GM23248 (cell line): ENCODE results near the gene CLEC4M. TPM values are rescaled to one million over a fixed set of nuclear protein-coding genes. Genes with fewer than 3 reads are reported as not detected.
"Not testable (repeated sequence)": the region's sequence is repeated elsewhere in the genome, so short reads cannot be mapped to it uniquely, and the experiment has no call there.

Source experiments
- DNase-seq: peaks from one replicate; pipeline ENCODE4 v3.0.0-alpha.2; 2015
- H2AFZ ChIP-seq: fragments of 200-600 bp; sonication (generic); 2 replicates; pipeline ENCODE4 v1.6.1; 2016; ENCODE audit warnings: antibody characterized with exemption
- H3F3A ChIP-seq: fragments of 200-600 bp; sonication (generic); 2 replicates; pipeline ENCODE4 v1.6.1; 2016; ENCODE audit warnings: mild to moderate bottlenecking, antibody characterized with exemption, mixed run types; ENCODE audit not compliant: insufficient read depth
- H3K27ac ChIP-seq: fragments of 200-600 bp; sonication (generic); 2 replicates; pipeline ENCODE4 v1.5.1; 2016; ENCODE audit warnings: mild to moderate bottlenecking
- H3K27me3 ChIP-seq: fragments of 200-600 bp; sonication (generic); replicated peaks from 2 replicates; pipeline ENCODE4 v1.6.1; 2016; ENCODE audit warnings: mild to moderate bottlenecking; ENCODE audit not compliant: insufficient read depth
- H3K36me3 ChIP-seq: fragments of 200-600 bp; sonication (generic); 2 replicates; pipeline ENCODE4 v1.6.1; 2016; ENCODE audit warnings: low read depth, mild to moderate bottlenecking
- H3K4me1 ChIP-seq: fragments of 200-600 bp; sonication (generic); 2 replicates; pipeline ENCODE4 v1.6.1; 2016; ENCODE audit warnings: mild to moderate bottlenecking; ENCODE audit not compliant: insufficient read depth
- H3K4me2 ChIP-seq: fragments of 200-600 bp; sonication (generic); one replicate; pipeline ENCODE4 v1.6.1; 2016; ENCODE audit warnings: mild to moderate bottlenecking; ENCODE audit not compliant: unreplicated experiment
- H3K4me3 ChIP-seq: fragments of 200-600 bp; sonication (generic); 2 replicates; pipeline ENCODE4 v1.5.1; 2016; ENCODE audit warnings: mild to moderate bottlenecking
- H3K79me2 ChIP-seq: fragments of 200-600 bp; sonication (generic); 2 replicates; pipeline ENCODE4 v1.6.1; 2016; ENCODE audit warnings: mild to moderate bottlenecking; ENCODE audit not compliant: insufficient read depth
- H3K9ac ChIP-seq: fragments of 200-600 bp; sonication (generic); 2 replicates; pipeline ENCODE4 v1.6.1; 2016; ENCODE audit warnings: mild to moderate bottlenecking
- H3K9me2 ChIP-seq: fragments of 200-600 bp; sonication (generic); 2 replicates; pipeline ENCODE4 v1.6.1; 2016; ENCODE audit warnings: mixed run types, mild to moderate bottlenecking, moderate library complexity; ENCODE audit not compliant: insufficient read depth
- H3K9me3 ChIP-seq: fragments of 200-600 bp; sonication (generic); one replicate; pipeline ENCODE4 v1.6.1; 2017; ENCODE audit warnings: low read depth
- H4K20me1 ChIP-seq: fragments of 200-600 bp; sonication (generic); 2 replicates; pipeline ENCODE4 v1.6.0; 2016; ENCODE audit not compliant: insufficient read depth
- EZH2 ChIP-seq: fragments of 200-600 bp; sonication (generic); IDR thresholded peaks from 2 replicates; pipeline ENCODE4 v1.6.1; 2018; ENCODE audit warnings: antibody characterized with exemption, mild to moderate bottlenecking; ENCODE audit not compliant: insufficient read depth, poor library complexity, severe bottlenecking
- EZH2phosphoT487 ChIP-seq: fragments of 200-600 bp; sonication (generic); IDR thresholded peaks from 2 replicates; pipeline ENCODE4 v1.6.1; 2018; ENCODE audit warnings: antibody characterized with exemption, moderate library complexity, mild to moderate bottlenecking, low read depth; ENCODE audit not compliant: insufficient read depth
- WGBS, 2 experiments: methylation state at CpG; one replicate each; pipeline ENCODE4 v1.1.6; 2015 to 2017; ENCODE audit warnings: low lambda C conversion rate in 2 of 2, low coverage in 1 of 2; ENCODE audit errors: missing lambda C conversion rate in 2 of 2; 5-methylcytosine and 5-hydroxymethylcytosine counted together
- in situ Hi-C: fragments of 300-500 bp; cut with MboI; formaldehyde crosslinking; loops from 2 replicates; pipeline ENCODE4 v1.15.0; 2020
- polyA plus RNA-seq: library from polyadenylated mRNA; unstranded; fragments of >200 nt; fragmentation: Nextera tagmentation; extraction: Ambion mirVana; gene quantifications from 2 replicates; pipeline ENCODE4 v1.2.1, GENCODE V29; 2016
- total RNA-seq: library from RNA; depleted of rRNA; stranded (reverse); fragments of >200 nt; shearing (Covaris generic); gene quantifications from 2 replicates; pipeline ENCODE4 v1.2.3, GENCODE V29; 2014

CLEC4M gene
- total and polyA plus RNA-seq, 2 experiments from 2014 or later = not detected

GRCh38 chr19:7759156-7759555, 3.9 kb upstream of the CLEC4M start:
- WGBS, 2 experiments = 63 to 68% methylated on average over 1 of the region's 1 CpG
- Histone ChIP-seq H3K4me1 (no peaks in the 10 kb centered on the region), H3K27ac (no peak overlapping the region), H3F3A (no peaks in the 10 kb centered on the region), H4K20me1 (no peaks in the 10 kb centered on the region), H2AFZ (no peak overlapping the region), H3K27me3 (peaks cover 3% of the 10 kb centered on the region; the same call in 1 of the 2 replicates), H3K9ac (no peak overlapping the region), H3K4me3 (no peak overlapping the region), H3K79me2 (no peaks in the 10 kb centered on the region), H3K9me3 (no peaks in the 10 kb centered on the region), H3K9me2 (no peaks in the 10 kb centered on the region), H3K36me3 (no peaks in the 10 kb centered on the region), H3K4me2 (no peak overlapping the region)
- no peak for DNase-seq
- TF ChIP-seq EZH2phosphoT487 (no peak), EZH2 (no peak)
- in situ Hi-C loops = no loop called here

- Histone ChIP-seq H3K4me2 (no peak overlapping the region), H2AFZ (no peak overlapping the region), H3K9me2 (no peaks in the 10 kb centered on the region), H3K27ac (no peak overlapping the region), H3K4me1 (no peaks in the 10 kb centered on the region), H3K79me2 (no peaks in the 10 kb centered on the region), H3F3A (no peaks in the 10 kb centered on the region), H3K9ac (no peak overlapping the region), H3K27me3 (peaks cover 20% of the 10 kb centered on the region), H4K20me1 (no peaks in the 10 kb centered on the region), H3K36me3 (no peaks in the 10 kb centered on the region), H3K4me3 (no peak overlapping the region), H3K9me3 (no peaks in the 10 kb centered on the region)
- in situ Hi-C loops = no loop called here
- DNase-seq = no peak
- 0% methylated on average over 1 of the region's 1 CpG for WGBS, 2 experiments
- TF ChIP-seq EZH2 = no peak
- TF ChIP-seq EZH2phosphoT487 = no peak
These were observed 653 bp downstream of the CLEC4M start for GRCh38 chr19:7763696-7764095.

DNA sequence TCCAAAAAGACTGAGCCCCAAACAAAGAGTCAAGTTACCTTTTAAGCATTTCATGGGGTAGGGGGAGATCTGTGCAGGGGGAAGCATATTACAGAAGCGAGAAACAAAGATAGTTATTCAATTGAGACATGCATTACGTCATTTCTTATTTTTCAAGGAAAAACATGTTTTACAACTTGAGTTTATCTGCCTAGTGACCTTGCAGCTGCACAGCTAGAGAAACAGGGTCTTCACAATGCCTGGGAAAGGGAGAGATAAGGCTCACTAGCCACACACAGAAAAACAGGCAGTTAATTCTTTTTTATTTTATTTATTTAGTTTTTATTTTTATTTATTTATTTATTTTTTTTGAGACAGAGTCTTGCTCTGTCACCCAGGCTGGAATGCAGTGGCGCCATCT, 1.1 kb downstream of the CLEC4M start:
- H3K9me2 ChIP-seq, H2AFZ ChIP-seq, H3K9me3 ChIP-seq, H3K36me3 ChIP-seq, H3K4me2 ChIP-seq, DNase-seq, H3K4me1 ChIP-seq, H3K4me3 ChIP-seq, H3K27ac ChIP-seq, H4K20me1 ChIP-seq, in situ Hi-C loops, H3K79me2 ChIP-seq, H3F3A ChIP-seq, H3K9ac ChIP-seq: not testable (repeated sequence)
- H3K27me3 ChIP-seq = peaks cover 25% of the 10 kb centered on the region
- 29 to 30% methylated on average over 3 of the region's 3 CpGs for WGBS, 2 experiments

DNA sequence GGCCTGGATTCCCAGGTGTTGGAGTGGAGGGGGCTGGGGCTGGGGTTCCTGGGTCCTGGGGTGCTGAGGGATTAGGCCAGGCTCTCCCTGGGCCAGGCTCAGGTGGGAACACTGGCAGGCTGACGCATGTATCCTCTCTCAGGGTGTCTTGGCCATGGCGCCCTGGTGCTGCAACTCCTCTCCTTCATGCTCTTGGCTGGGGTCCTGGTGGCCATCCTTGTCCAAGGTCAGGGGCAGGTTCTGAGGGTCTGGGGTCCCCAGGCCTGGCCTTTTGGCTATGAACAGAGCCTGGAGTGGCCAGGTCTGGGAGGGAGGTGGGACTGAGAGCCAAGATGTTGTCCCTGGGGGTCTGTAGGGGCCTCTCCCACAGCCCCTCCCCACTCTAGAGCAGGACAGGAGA, 2.0 kb downstream of the CLEC4M start:
- in situ Hi-C loops, DNase-seq, H3K4me3 ChIP-seq, H3K4me1 ChIP-seq, H3K9me2 ChIP-seq, H4K20me1 ChIP-seq, H3K9ac ChIP-seq, H2AFZ ChIP-seq, H3K79me2 ChIP-seq, H3K36me3 ChIP-seq, H3K9me3 ChIP-seq, H3K4me2 ChIP-seq, H3K27ac ChIP-seq, H3F3A ChIP-seq: not testable (repeated sequence)
- 34% methylated on average over 2 of the region's 2 CpGs; no CpG with 5 or more reads in 1 of the 2 experiments for WGBS, 2 experiments
- H3K27me3 ChIP-seq = peaks cover 33% of the 10 kb centered on the region

DNA sequence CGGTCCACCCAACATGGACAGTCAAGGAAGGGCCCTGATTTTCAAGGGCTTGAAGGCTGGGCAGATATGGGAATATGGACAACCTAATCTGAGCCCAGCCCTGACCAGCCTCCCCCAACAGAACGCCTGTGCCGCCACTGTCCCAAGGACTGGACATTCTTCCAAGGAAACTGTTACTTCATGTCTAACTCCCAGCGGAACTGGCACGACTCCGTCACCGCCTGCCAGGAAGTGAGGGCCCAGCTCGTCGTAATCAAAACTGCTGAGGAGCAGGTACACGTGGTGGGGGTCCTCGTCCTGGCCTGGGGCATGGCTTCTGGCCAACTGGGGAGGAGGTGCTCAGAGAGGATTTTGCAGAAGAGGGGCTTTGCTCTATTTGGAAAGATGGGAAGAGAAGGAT, 3.5 kb downstream of the CLEC4M start:
- Histone ChIP-seq H3F3A (no peaks in the 10 kb centered on the region), H3K4me2 (no peak overlapping the region), H4K20me1 (no peaks in the 10 kb centered on the region), H3K27ac (no peak overlapping the region), H3K79me2 (no peaks in the 10 kb centered on the region), H2AFZ (no peak overlapping the region), H3K4me1 (no peaks in the 10 kb centered on the region), H3K9me2 (no peaks in the 10 kb centered on the region), H3K9me3 (no peaks in the 10 kb centered on the region), H3K4me3 (no peak overlapping the region), H3K9ac (no peak overlapping the region), H3K36me3 (no peaks in the 10 kb centered on the region), H3K27me3 (peaks cover 37% of the 10 kb centered on the region)
- TF ChIP-seq EZH2 (no peak), EZH2phosphoT487 (no peak)
- 32 to 33% methylated on average over 11 of the region's 11 CpGs for WGBS, 2 experiments
- no peak for DNase-seq
- in situ Hi-C loops = no loop called here
